Measurements from ENCODE around the gene BATF2. TPM values are rescaled to one million over a fixed set of nuclear protein-coding genes. Genes with fewer than 3 reads are reported as not detected.
A peak's percentile ranks its signal among the peaks of the same experiment; 100 is the strongest.
"Not testable (repeated sequence)": the region's sequence is repeated elsewhere in the genome, so short reads cannot be mapped to it uniquely, and the experiment has no call there.

BATF2 gene
- total RNA-seq, 4 donors from 2014 or later, result 0.46 to 6.0 (median 1.2) TPM

DNA sequence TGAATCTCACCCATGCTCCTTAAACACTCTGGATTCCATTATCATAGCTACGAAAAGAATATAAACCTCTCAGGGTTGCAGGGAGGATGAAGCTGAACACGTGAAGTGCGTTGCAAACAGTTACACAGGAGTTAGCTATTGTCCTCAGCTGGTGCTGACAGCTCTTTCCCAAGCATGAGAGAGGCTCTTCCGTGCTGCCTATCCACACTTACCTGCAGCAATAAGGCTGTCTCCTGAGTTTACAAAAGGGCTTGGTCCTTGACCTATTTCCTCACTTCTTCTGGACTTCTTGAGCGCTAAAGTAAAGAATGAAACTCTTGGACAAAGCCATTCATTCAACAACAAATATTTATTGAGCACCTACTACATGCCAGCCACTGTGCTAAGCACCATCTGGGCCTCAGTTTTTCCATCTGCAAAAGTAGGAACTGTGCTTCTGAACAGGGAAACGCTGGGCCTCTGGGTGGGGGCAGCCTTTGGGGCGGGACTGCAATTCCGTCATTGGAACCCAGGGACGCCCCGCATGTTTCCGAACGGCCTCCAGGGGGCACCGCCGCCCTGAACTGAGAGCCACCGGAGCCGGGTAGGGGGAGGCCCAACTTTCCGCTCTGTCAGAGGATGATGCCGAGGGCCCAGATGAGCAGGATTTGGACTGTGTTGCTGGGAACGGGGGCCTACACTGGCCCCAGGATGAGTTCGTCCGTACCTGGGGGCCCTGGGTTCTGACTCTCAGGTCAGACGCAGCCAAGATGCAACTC, 16.5 kb upstream of the BATF2 start:
- peak; percentile 87 for DNase-seq (ENCODE audit: low spot score)

DNA sequence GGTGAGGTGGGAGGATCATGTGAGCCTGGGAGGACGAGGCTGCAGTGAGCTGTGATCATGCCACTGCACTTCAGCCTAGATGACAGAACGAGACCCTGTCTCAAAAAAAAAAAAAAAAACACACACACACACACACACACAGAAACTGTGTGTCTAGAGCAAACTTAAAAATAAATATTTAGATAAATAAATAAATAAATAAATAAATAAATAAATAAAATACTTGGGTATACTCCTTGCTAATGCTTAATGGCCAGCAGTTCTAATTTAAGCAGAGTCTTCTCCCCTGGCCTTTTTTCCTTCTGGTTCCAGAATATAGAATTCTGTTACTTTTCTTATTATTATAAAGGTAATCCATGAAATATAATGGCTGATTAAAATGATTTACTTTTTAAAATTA, 12.1 kb upstream of the BATF2 start:
- ATAC-seq (ENCODE audit: low FRiP score) (no peak), DNase-seq (ENCODE audit: low spot score) (no peak)
- TF ChIP-seq, protein P1, sequence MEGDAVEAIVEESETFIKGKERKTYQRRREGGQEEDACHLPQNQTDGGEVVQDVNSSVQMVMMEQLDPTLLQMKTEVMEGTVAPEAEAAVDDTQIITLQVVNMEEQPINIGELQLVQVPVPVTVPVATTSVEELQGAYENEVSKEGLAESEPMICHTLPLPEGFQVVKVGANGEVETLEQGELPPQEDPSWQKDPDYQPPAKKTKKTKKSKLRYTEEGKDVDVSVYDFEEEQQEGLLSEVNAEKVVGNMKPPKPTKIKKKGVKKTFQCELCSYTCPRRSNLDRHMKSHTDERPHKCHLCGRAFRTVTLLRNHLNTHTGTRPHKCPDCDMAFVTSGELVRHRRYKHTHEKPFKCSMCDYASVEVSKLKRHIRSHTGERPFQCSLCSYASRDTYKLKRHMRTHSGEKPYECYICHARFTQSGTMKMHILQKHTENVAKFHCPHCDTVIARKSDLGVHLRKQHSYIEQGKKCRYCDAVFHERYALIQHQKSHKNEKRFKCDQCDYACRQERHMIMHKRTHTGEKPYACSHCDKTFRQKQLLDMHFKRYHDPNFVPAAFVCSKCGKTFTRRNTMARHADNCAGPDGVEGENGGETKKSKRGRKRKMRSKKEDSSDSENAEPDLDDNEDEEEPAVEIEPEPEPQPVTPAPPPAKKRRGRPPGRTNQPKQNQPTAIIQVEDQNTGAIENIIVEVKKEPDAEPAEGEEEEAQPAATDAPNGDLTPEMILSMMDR (IDR thresholded peaks at IDR 0.05), result no peak

More for the DNA sequence above, 16.5 kb upstream of the BATF2 start:
- ATAC-seq (ENCODE audit: low FRiP score), result peak; percentile 91
- TF ChIP-seq, protein P1 (IDR thresholded peaks at IDR 0.05), result peak in 2 of 3 donors; percentile 16 to 54

DNA sequence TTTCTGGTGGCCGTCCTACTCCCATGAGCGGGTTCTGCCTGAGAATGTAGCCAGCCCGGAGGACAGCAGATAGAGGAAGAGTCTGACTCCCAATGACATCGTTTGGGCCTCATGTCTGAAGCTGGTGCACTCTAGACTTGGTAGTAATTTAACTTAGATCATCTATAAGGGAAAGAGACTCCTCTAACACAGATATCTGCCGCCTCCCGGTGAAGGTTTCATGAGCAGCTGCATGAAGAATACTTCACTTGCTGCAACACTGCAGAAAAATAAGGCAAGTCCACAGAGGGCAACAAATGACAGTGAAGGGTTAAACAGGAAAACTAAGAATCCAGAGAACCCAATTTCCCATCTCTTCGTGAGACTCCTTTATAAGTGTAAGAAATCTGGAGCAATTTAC, 11.2 kb upstream of the BATF2 start:
- DNase-seq (ENCODE audit: low spot score) (no peak), ATAC-seq (ENCODE audit: low FRiP score) (no peak)
- TF ChIP-seq, protein P1 (IDR thresholded peaks at IDR 0.05), result no peak

DNA sequence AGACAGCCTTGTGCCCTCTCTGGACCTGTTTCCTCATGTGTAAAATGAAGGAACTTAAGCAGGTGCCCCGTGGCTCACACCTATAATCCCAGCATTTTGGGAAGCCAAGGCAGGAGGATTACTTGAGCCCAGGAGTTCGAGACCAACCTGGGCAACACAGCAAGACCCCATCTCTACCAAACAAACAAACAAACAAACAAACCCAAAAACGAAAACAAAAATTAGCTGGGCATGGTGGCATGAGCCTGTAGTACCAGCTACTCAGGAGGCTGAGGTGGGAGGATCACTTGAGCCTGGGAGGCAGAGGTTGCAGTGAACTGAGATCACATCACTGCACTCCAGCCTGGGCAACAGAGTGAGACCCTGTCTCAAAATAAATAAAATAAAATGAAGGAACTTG, 7.2 kb upstream of the BATF2 start:
- not testable (repeated sequence) for DNase-seq (ENCODE audit: low spot score); ATAC-seq (ENCODE audit: low FRiP score)

DNA sequence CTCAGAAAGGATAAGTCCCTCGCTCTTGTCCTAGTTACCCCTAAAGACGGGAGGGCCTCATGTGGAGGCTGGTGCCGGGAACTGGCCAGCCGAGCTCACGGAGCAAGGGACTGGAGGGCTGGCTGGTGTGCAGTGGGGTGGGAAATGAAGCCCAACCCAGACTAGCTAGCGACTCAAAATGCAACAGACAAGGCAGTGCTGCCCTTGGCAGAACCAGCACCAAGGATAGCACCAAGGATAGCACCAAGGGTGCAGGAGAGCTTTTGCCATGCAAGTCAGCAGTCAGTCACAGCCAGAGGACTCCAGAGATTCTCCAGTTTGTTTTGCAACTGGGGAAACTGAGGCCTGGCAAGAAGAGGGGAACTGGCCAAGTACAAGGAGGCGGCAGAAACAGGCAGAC, 6.5 kb upstream of the BATF2 start:
- ATAC-seq (ENCODE audit: low FRiP score) (no peak), DNase-seq (ENCODE audit: low spot score) (no peak)

DNA sequence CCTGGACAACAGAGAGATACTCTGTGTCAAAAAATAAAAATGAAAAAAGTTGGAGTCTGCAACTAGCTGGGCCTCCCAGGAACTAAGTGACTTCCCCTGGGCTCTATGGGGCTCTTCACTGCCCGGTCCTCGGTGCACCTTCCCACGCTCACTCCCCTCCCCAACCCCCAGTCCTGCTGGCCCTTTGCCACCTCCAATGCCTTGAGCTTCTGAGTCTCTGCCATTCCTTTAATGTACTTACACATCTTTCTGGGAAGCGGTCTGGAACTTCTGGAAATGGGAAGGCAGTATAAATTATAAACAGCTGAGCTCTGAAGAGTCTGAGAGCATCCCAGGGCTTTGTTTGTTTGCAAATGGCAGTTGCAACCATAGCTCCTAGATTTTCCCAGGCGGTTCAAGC, 5.9 kb upstream of the BATF2 start:
- DNase-seq (ENCODE audit: low spot score) (no peak), ATAC-seq (ENCODE audit: low FRiP score) (no peak)
- TF ChIP-seq, protein P1 (IDR thresholded peaks at IDR 0.05), result no peak

More for the DNA sequence above, 6.5 kb upstream of the BATF2 start:
- TF ChIP-seq, protein P1 (IDR thresholded peaks at IDR 0.05), result no peak

DNA sequence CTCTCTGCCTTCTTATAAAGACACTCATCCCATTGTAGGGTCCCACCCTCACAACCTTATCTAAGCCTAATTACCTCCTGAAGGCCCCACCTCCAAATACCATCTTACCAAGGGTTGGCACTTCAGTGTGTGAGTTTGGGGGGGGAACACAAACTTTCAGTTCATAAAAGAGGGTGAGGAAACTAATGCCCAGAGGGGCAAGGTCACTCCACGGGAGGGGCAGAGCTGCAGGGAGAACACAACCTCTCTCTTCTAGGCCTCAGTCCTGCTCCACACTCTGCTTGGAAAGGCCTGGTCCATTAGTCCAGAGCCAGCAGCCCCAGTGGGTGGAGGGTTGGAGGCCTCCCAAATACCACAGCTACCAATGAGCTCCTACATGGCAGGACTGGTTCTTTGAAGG, 2.7 kb upstream of the BATF2 start:
- TF ChIP-seq, protein P1 (IDR thresholded peaks at IDR 0.05), result no peak
- ATAC-seq (ENCODE audit: low FRiP score), result no peak

More for the DNA sequence above, 2.7 kb upstream of the BATF2 start:
- no peak for DNase-seq (ENCODE audit: low spot score)
